Chondrocyte (in vitro differentiated cells): ENCODE results near the gene SMCO3. TPM values are rescaled to one million over a fixed set of nuclear protein-coding genes. Genes with fewer than 3 reads are reported as not detected.

Experiments
- DNase-seq: peaks from one replicate; pipeline ENCODE4 v3.0.0; 2021; ENCODE audit warnings: mixed read lengths, low spot score
- H3K27ac Mint-ChIP-seq: one replicate; pipeline ENCODE4 v1.8.0; 2021; ENCODE audit warnings: mild to moderate bottlenecking, moderate library complexity, mixed read lengths; ENCODE audit not compliant: unreplicated experiment
- H3K27me3 Mint-ChIP-seq: 2 replicates; pipeline ENCODE4 v1.8.0; 2021; ENCODE audit warnings: low read depth, mixed read lengths
- H3K36me3 Mint-ChIP-seq: 2 replicates; pipeline ENCODE4 v1.8.0; 2021; ENCODE audit warnings: low read depth, mixed read lengths
- H3K4me1 Mint-ChIP-seq: 2 replicates; pipeline ENCODE4 v1.8.0; 2021; ENCODE audit warnings: low read depth, mild to moderate bottlenecking, mixed read lengths
- H3K4me3 Mint-ChIP-seq: one replicate; pipeline ENCODE4 v1.8.0; 2021; ENCODE audit warnings: mild to moderate bottlenecking, moderate library complexity, mixed read lengths; ENCODE audit not compliant: unreplicated experiment
- H3K9me3 Mint-ChIP-seq: 2 replicates; pipeline ENCODE4 v1.8.0; 2021; ENCODE audit warnings: low read depth, mixed read lengths
- CTCF ChIP-seq: fragments of 200-600 bp; sonication (generic); IDR thresholded peaks from 2 replicates; pipeline ENCODE4 v1.5.0; 2021; ENCODE audit warnings: antibody characterized with exemption, mild to moderate bottlenecking, moderate library complexity
- total RNA-seq: library from RNA; stranded (reverse); gene quantifications from 3 replicates; pipeline ENCODE4 v1.2.1, GENCODE V29; 2021

Gene SMCO3
- total RNA-seq, 1 donor from 2014 or later = 0.17 TPM

- Mint-ChIP-seq H3K27ac (peak overlapping the region; percentile 93), H3K9me3 (peaks cover 4% of the 10 kb centered on the region), H3K27me3 (no peaks in the 10 kb centered on the region), H3K4me1 (peaks cover 65% of the 10 kb centered on the region), H3K36me3 (no peaks in the 10 kb centered on the region), H3K4me3 (no peak overlapping the region)
- no peak for TF ChIP-seq CTCF
- DNase-seq = no peak
These were observed 26.6 kb upstream of the SMCO3 start for GRCh38 chr12:14840616-14841015.

- no peak for DNase-seq
- Mint-ChIP-seq H3K27me3 (no peaks in the 10 kb centered on the region), H3K36me3 (no peaks in the 10 kb centered on the region), H3K4me3 (no peak overlapping the region), H3K9me3 (peaks cover 4% of the 10 kb centered on the region), H3K27ac (no peak overlapping the region), H3K4me1 (peaks cover 72% of the 10 kb centered on the region)
- no peak for TF ChIP-seq CTCF
These were observed 25.3 kb upstream of the SMCO3 start for GRCh38 chr12:14839262-14839661.

- peak overlapping the region; percentile 4 for H3K4me3 Mint-ChIP-seq
- DNase-seq = no peak
- no peaks in the 10 kb centered on the region for H3K27me3 Mint-ChIP-seq
- H3K4me1 Mint-ChIP-seq = peaks cover 58% of the 10 kb centered on the region
- TF ChIP-seq CTCF = no peak
- peak overlapping the region; percentile 86 for H3K27ac Mint-ChIP-seq
- H3K36me3 Mint-ChIP-seq = no peaks in the 10 kb centered on the region
- peaks cover 4% of the 10 kb centered on the region for H3K9me3 Mint-ChIP-seq
These were observed 22.6 kb upstream of the SMCO3 start for GRCh38 chr12:14836336-14837210.

- H3K27me3 Mint-ChIP-seq = no peaks in the 10 kb centered on the region
- no peaks in the 10 kb centered on the region for H3K36me3 Mint-ChIP-seq
- TF ChIP-seq CTCF = no peak
- peaks cover 4% of the 10 kb centered on the region for H3K9me3 Mint-ChIP-seq
- no peak for DNase-seq
- H3K4me1 Mint-ChIP-seq = peaks cover 42% of the 10 kb centered on the region
- H3K4me3 Mint-ChIP-seq = no peak overlapping the region
- peak overlapping the region; percentile 1 for H3K27ac Mint-ChIP-seq
These were observed 20.5 kb upstream of the SMCO3 start for GRCh38 chr12:14834509-14834908.

- no peaks in the 10 kb centered on the region for H3K36me3 Mint-ChIP-seq
- no peak for DNase-seq
- peaks cover 42% of the 10 kb centered on the region for H3K4me1 Mint-ChIP-seq
- no peak overlapping the region for H3K4me3 Mint-ChIP-seq
- TF ChIP-seq CTCF = no peak
- no peaks in the 10 kb centered on the region for H3K9me3 Mint-ChIP-seq
- H3K27me3 Mint-ChIP-seq = no peaks in the 10 kb centered on the region
- peak overlapping the region; percentile 4 for H3K27ac Mint-ChIP-seq
These were observed 20.0 kb upstream of the SMCO3 start for GRCh38 chr12:14833952-14834351.
